GM18867 (cell line): ENCODE data around the gene UPK2.
"Not testable (repeated sequence)": the region's sequence is repeated elsewhere in the genome, so short reads cannot be mapped to it uniquely, and the experiment has no call there.

ENCODE experiments used
- ATAC-seq: cut with Tn5 transposase; IDR thresholded peaks from one replicate; pipeline ENCODE4 v1.9.1; 2021; ENCODE audit warnings: mild to moderate bottlenecking, moderate library complexity; ENCODE audit not compliant: unreplicated experiment

Gene UPK2

DNA sequence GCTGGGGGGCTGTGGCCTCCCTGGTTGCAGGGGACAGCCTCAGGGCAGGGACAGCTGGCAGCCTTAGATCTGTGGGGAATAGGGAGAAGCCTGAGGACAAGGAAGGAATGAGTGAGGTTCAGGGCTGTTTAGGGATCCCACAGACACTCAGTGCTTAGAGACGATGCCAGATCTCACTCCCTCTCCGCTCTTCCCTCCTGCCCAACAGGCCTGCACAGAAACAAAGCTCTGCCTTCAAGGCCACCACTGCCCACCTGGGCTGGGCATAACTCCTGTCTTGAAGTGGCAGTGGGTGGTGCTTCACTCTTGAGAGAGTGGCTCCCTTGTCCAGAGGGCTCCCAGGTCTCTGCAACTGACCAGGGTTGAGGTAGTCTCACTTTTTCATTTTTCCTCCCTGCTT lies 28.7 kb downstream of the UPK2 start:
- no peak for ATAC-seq

DNA sequence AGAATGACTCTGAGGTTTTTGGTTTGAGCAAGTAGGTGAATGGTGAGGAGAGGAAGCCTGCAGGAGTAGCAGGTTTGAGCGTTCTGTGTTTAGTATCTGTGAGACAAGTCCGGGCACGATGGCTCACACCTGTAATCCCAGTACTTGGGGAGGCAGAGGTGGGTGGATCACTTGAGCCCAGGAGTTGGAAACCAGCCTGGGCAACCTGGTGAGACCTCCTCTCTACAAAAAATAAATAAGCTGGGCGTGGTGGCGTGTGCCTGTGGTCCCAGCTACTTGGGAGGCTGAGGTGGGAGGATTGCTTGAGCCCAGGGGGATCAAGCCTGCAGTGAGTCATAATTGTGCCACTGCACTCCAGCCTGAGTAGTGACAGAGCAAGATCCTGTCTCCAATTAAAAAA lies 32.2 kb downstream of the UPK2 start:
- ATAC-seq: no peak

DNA sequence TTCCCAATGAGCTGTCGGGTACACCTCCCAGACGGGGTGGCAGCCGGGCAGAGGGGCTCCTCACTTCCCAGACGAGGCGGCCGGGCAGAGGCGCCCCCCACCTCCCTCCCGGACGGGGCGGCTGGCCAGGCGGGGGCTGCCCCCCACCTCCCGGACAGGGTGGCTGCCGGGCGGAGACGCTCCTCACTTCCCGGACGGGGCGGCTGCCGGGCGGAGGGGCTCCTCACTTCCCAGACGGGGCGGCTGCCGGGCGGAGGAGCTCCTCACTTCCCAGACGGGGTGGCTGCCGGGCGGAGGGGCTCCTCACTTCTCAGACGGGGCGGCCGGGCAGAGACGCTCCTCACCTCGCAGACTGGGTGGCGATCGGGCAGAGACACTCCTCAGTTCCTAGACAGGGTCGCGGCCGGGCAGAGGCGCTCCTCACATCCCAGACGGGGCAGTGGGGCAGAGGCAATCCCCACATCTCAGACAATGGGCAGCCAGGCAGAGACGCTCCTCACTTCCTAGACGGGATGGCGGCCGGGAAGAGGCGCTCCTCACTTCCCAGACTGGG lies 35.5 kb downstream of the UPK2 start:
- ATAC-seq: not testable (repeated sequence)

DNA sequence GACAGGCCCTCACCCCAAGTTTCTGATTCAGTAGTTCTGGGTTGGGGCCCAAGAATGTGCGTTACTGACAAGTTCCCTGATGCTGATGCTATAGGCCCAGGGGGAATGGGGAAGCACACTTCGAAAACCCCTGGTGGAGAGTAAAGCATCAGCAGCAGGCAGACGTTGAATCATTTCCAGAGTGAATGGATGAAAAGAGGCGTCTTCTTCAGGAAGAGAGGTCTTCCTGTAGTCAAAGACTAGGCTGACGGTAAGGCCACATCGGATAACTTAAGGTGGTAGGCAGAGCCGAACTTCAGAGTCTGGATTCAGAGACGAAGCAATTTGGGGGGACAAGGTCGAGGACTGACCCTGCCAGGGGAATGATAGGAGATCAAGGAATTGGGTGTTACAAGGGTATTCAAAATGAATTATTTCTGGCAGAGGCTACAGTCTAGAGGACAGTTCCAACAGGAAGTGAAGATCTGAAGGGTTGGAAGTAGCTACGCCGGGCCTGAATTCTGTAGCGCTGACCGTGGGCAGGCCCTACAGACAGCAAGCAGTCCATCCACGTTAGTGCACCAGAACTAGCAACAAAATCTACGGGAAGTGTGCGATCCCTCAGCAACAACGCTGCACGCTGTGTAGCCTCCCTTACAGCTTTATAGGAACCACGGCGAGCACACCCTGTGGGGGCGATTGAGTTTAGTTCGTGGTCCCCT lies 41.0 kb downstream of the UPK2 start:
- ATAC-seq: no peak

DNA sequence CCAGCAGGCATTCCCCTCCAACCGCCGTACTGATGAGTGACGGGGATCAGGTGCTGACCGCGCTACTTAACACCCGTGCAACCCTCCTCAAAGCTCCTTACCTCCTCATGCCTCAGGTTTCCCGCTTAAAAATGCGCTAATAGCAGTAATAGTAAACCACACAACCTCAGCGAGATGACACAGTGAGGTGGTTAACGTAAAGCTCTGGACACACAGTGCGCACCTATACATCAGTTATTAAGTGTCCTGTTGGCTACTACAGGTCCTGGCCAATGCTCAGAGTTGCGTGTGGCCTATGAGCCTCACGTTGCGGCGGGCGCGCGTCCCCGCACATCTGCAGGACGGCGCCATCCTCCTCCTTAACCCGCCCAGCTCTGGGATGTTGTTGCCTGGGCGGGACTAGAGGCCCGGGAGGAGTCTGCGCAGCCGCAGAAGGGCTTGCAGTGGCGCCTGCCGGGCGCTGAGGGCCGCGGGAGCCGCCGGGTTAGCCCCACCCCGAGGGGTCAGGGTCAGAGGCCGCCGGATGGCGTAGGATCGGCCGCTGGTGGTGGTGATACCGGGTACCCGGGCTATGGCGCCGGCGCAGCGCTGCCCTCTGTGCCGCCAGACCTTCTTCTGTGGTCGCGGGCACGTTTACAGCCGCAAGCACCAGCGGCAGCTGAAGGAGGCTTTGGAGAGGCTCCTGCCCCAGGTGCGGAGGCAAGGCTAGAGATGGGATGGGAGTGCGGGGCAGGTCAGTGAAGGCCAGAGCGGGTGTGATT lies 41.7 kb downstream of the UPK2 start, which contains the start of gene CENATAC:
CENATAC (plus strand) TSS at position 512 of the 761 bp plus-strand sequence; CDS start at position 572, 60 bp downstream.
- ATAC-seq: peak; percentile 91

DNA sequence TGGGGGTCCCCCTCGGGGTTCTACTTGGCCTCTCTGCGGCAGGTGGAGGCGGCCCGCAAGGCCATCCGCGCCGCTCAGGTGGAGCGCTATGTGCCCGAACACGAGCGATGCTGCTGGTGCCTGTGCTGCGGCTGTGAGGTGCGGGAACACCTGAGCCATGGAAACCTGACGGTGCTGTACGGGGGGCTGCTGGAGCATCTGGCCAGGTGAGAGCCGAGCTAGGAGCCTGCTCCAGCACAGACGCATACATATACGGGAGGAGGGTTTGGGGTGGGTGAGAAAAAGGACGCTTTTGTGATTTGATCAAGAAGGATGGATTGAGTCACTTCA lies 42.3 kb downstream of the UPK2 start:
- no peak for ATAC-seq

DNA sequence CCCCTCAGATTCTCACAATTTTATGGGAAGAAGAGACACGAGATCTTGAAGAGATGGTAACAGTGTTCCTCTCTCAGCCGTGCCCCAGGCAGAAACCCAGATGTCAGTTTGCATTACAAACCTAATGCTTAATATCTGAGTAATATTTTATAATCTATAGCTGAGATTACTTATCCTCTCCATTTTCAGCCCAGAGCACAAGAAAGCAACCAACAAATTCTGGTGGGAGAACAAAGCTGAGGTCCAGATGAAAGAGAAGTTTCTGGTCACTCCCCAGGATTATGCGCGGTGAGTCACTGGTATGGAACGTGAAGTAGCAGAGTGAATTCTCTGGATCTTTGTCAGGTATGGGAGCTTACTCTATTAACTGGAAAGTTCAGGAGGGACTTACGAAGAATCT lies 42.7 kb downstream of the UPK2 start:
- no peak for ATAC-seq

DNA sequence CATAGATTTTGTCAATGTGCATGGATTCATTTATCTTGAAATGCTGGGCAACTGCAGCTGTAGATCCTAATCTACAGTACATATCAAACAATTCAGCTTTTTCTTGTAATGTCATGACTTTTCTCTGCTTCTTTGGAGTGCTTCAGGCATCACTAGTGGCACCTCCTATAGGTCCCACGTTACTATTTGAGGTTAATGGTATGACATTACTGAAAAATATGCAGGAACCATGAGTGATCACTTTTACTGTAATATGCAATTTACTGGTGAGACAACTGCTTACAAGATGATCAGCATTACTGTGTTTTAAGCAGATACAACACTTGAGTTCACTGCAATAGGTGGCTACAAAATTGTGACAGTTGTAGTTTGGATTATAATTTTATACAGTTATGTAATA lies 44.8 kb downstream of the UPK2 start:
- no peak for ATAC-seq

DNA sequence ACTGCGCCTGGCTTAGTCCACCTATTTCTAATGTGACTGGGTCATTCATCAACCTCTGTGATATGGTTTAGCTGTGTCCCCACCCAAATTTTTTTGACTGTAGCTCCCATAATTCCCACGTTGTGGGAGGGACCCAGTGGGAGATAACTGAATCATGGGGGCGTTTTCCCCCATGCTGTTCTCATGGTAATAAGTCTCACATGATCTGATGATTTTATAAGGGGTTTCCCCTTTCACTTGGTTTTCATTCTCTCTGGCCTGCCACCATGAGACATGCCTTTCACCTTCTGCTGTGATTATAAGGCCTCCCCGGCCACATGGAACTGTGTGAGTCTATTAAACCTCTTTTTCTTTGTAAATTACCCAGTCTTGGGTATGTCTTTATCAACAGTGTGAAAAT lies 50.6 kb downstream of the UPK2 start:
- ATAC-seq: no peak
